ENCODE results near the gene AMER1.

The AMER1 gene

DNA sequence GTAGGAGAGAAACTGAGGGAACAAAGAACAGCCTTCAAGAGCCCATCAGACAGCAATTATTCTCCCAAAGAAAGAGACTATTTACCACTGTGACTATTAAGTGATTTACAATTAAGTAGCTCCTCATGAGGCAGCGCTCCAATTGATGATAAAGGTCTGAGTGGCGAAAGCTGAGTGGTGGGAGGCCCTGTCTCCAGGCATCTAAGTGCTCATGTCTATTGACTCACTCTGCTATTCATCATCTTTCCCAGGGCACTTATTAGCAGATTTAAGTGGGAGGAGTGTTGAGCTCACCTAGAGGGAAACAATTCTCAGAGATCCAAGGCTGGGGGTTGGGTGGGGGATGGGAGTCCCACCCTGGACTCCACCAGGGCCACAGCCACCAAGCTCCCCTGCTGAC is 23.3 kb downstream of the AMER1 start:
- no peak for DNase-seq

DNA sequence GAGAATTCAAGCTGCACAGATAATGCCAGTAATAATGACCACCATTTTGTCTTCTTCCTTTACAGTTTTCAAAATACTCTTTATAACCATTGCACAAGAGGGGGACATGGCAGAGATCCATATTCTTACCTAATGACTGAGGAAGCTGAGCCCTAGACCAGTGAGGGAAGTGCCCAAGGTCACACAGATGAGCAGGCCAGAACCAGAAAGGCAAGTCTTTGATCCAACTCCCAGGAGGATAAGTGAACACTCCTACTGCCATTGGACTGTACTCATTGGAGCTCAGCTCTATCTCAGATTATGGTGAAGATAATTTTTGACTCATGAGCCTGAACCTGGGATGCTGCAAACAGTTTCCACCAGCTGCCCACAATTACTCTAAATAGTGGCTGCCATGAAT is 28.6 kb downstream of the AMER1 start:
- DNase-seq: no peak

DNA sequence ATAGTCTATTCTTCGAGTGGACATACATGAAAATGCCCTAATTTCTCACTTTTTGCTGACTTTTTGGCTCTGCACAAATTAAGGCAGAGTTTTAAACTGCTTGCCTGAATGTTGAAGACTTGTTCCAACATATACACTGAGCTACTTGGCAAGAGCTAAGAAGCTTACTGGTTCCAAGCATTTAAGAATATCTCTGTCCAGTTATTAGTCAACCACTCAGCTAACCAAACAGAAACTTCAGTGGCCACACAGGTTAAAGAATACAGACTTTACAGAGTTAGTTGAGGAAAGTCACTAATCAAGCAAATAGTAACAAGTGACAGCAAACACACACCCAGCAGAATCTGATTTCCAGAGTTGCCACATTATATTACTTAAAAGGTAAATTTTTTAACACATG is 35.5 kb downstream of the AMER1 start:
- no peak for DNase-seq

DNA sequence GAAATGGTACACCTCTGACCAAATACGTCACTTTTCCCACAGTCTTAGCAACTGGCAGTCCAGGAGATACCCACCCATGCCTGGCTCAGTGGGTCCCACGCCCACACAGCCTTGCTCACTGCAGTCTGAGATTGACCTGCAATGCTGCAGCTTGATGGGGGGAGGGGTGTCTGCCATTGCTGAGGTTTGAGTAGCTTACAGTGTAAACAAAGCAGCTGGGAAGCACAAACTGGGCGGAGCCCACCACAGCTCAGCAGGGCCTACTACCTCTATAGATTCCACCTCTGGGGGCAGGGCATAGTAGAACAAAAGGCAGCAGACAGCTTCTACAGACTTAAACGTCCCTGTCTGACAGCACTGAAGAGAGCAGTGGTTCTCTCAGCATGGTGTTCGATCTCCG is 52.7 kb downstream of the AMER1 start:
- no peak for DNase-seq

DNA sequence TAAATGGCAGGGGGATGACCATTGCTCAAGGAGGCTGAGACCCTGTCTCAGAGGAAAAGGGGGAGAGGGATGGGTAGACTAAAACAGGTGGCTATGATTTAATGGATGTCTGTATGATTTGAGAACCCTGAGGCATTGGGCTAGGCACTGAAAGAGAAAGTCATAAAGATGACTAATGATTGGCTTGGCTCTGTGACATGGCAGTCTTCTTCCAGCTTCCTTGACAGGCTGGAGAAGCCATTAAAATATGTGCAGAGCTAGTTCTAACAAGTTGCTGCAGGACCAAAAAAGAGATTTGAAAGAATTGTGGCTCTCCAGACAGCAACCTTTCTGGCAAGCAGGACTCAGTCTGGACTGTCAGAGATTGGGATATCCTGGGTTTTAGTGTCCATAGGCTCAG is 53.6 kb downstream of the AMER1 start:
- DNase-seq: no peak

DNA sequence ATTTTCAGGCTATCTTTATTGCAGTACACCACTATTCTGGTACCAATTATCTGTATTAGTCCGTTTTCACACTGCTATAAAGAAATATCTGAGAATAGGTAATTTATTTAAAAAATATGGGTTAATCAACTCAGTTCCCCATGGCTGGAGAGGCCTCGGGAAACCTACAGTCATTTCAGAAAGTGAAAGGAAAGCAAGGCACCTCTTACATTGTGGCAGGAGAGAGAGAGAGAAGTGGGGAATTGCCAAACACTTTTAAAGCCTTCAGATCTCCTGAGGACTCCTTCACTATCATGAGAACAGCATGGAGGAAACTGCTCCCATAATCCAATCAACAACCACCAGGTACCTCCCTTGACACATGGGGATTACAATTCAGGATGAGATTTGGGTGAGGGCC is 54.7 kb downstream of the AMER1 start:
- no peak for DNase-seq
